ENCODE measurements around the gene HIVEP3.

GRCh38 chr1:41497056-41497440, 421.7 kb downstream of the HIVEP3 start:
- TF ChIP-seq POLR2AphosphoS5 (IDR thresholded peaks at IDR 0.05; ENCODE audit: borderline replicate concordance, low read depth, low read length) (no peak), EZH2 (IDR thresholded peaks at IDR 0.05) (no peak), FOXP2 (optimal IDR thresholded peaks at IDR 0.05; ENCODE audit: control extremely low read depth, extremely low read length, insufficient read depth) (no peak)
